IPS-NIHi11 (cell line): ENCODE measurements around the gene INO80B.

ENCODE experiments used
- DNase-seq: peaks from one replicate; pipeline ENCODE4 v3.0.0; 2012; ENCODE audit warnings: mixed read lengths, low spot score

The INO80B gene

GRCh38 chr2:74502147-74502719 lies 47.3 kb downstream of the INO80B start:
- no peak for DNase-seq

GRCh38 chr2:74502720-74503505 lies 48.0 kb downstream of the INO80B start:
- peak; percentile 69 for DNase-seq

- no peak for DNase-seq
Observed at GRCh38 chr2:74503506-74504475, 48.9 kb downstream of the INO80B start.

- DNase-seq: no peak
Observed at GRCh38 chr2:74504591-74504990, 49.7 kb downstream of the INO80B start.

- no peak for DNase-seq
Observed at GRCh38 chr2:74505448-74506246, 50.8 kb downstream of the INO80B start.

GRCh38 chr2:74507145-74507925 lies 52.4 kb downstream of the INO80B start, which contains the start of gene PCGF1:
Gene PCGF1 (minus strand): TSS chr2:74507695. CDS start chr2:74507668, 27 bp downstream.
- DNase-seq: peak; percentile 93
